Loucy (cell line): ENCODE measurements around the gene SCARF2.

Experiments
- H2AFZ ChIP-seq: fragments of 200-600 bp; sonication (generic); 2 replicates; pipeline ENCODE4 v1.6.0; 2016; ENCODE audit warnings: antibody characterized with exemption, mild to moderate bottlenecking, low read length, moderate library complexity
- H3F3A ChIP-seq: fragments of 200-600 bp; 2 replicates; pipeline ENCODE4 v1.6.0; 2016; ENCODE audit warnings: antibody characterized with exemption, low read depth, mild to moderate bottlenecking
- H3K27me3 ChIP-seq: fragments of 200-600 bp; sonication (generic); 2 replicates; pipeline ENCODE4 v1.6.1; 2014; ENCODE audit warnings: low read length, mild to moderate bottlenecking; ENCODE audit not compliant: insufficient read depth, poor library complexity, severe bottlenecking
- H3K36me3 ChIP-seq: fragments of 200-600 bp; sonication (generic); 2 replicates; pipeline ENCODE4 v1.6.1; 2016; ENCODE audit warnings: low read length; ENCODE audit not compliant: insufficient read depth
- H3K4me1 ChIP-seq: fragments of 200-600 bp; sonication (generic); 2 replicates; pipeline ENCODE4 v1.5.1; 2014; ENCODE audit warnings: low read length, mild to moderate bottlenecking; ENCODE audit not compliant: insufficient read depth, poor library complexity, severe bottlenecking
- H3K4me2 ChIP-seq: fragments of 200-600 bp; sonication (generic); 2 replicates; pipeline ENCODE4 v1.6.0; 2014; ENCODE audit warnings: antibody characterized with exemption, low read length, low read depth, mild to moderate bottlenecking; ENCODE audit not compliant: poor library complexity, severe bottlenecking
- H3K4me3 ChIP-seq: fragments of 200-600 bp; sonication (generic); 2 replicates; pipeline ENCODE4 v1.5.1; 2014; ENCODE audit warnings: low read length, mild to moderate bottlenecking, mixed read lengths; ENCODE audit not compliant: poor library complexity, severe bottlenecking
- H3K79me2 ChIP-seq: fragments of 200-600 bp; sonication (generic); 2 replicates; pipeline ENCODE4 v1.6.1; 2014; ENCODE audit warnings: low read length; ENCODE audit not compliant: insufficient read depth
- H3K9ac ChIP-seq: fragments of 200-600 bp; sonication (generic); 2 replicates; pipeline ENCODE4 v1.6.0; 2014; ENCODE audit warnings: mild to moderate bottlenecking, low read depth, low read length, moderate library complexity; ENCODE audit not compliant: poor library complexity, severe bottlenecking
- H3K9me2 ChIP-seq: fragments of 200-600 bp; sonication (generic); replicated peaks from 2 replicates; pipeline ENCODE4 v1.6.1; 2016; ENCODE audit warnings: low read depth, low read length, mixed read lengths
- H3K9me3 ChIP-seq: fragments of 200-600 bp; sonication (generic); 2 replicates; pipeline ENCODE4 v1.6.1; 2014; ENCODE audit warnings: mild to moderate bottlenecking, antibody characterized with exemption, low read length, low read depth; ENCODE audit not compliant: insufficient read depth
- H4K20me1 ChIP-seq: fragments of 200-600 bp; sonication (generic); 2 replicates; pipeline ENCODE4 v1.6.0; 2014; ENCODE audit warnings: antibody characterized with exemption, low read length, mild to moderate bottlenecking; ENCODE audit not compliant: insufficient read depth, poor library complexity, severe bottlenecking
- EZH2phosphoT487 ChIP-seq: fragments of 200-600 bp; IDR thresholded peaks from 2 replicates; pipeline ENCODE4 v1.6.1; 2018; ENCODE audit warnings: antibody characterized with exemption, mild to moderate bottlenecking, moderate library complexity, borderline replicate concordance
- TF ChIP-seq, protein P1 (sequence below): fragments of 200-600 bp; sonication (generic); conservative IDR thresholded peaks from 2 replicates; pipeline ENCODE4 v1.5.1; 2014; ENCODE audit warnings: mild to moderate bottlenecking, antibody characterized with exemption, low read length

SCARF2 gene

GRCh38 chr22:20464912-20465758 lies 27.5 kb upstream of the SCARF2 start:
- no peaks in the 10 kb centered on the region for H3K9me2 ChIP-seq
- peaks cover 25% of the 10 kb centered on the region for H3K4me1 ChIP-seq
- no peaks in the 10 kb centered on the region for H3F3A ChIP-seq
- H3K79me2 ChIP-seq, result peaks cover 8% of the 10 kb centered on the region; the same call in 1 of the 2 replicates
- no peaks in the 10 kb centered on the region for H4K20me1 ChIP-seq
- H3K9ac ChIP-seq, result no peak overlapping the region
- no peak overlapping the region for H3K4me3 ChIP-seq
- no peak overlapping the region for H2AFZ ChIP-seq
- H3K27me3 ChIP-seq, result no peaks in the 10 kb centered on the region
- no peaks in the 10 kb centered on the region for H3K36me3 ChIP-seq
- H3K4me2 ChIP-seq, result peak overlapping the region; percentile 78
- H3K9me3 ChIP-seq, result no peaks in the 10 kb centered on the region
- TF ChIP-seq, protein P1, sequence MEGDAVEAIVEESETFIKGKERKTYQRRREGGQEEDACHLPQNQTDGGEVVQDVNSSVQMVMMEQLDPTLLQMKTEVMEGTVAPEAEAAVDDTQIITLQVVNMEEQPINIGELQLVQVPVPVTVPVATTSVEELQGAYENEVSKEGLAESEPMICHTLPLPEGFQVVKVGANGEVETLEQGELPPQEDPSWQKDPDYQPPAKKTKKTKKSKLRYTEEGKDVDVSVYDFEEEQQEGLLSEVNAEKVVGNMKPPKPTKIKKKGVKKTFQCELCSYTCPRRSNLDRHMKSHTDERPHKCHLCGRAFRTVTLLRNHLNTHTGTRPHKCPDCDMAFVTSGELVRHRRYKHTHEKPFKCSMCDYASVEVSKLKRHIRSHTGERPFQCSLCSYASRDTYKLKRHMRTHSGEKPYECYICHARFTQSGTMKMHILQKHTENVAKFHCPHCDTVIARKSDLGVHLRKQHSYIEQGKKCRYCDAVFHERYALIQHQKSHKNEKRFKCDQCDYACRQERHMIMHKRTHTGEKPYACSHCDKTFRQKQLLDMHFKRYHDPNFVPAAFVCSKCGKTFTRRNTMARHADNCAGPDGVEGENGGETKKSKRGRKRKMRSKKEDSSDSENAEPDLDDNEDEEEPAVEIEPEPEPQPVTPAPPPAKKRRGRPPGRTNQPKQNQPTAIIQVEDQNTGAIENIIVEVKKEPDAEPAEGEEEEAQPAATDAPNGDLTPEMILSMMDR, result no peak
- TF ChIP-seq EZH2phosphoT487, result no peak

DNA sequence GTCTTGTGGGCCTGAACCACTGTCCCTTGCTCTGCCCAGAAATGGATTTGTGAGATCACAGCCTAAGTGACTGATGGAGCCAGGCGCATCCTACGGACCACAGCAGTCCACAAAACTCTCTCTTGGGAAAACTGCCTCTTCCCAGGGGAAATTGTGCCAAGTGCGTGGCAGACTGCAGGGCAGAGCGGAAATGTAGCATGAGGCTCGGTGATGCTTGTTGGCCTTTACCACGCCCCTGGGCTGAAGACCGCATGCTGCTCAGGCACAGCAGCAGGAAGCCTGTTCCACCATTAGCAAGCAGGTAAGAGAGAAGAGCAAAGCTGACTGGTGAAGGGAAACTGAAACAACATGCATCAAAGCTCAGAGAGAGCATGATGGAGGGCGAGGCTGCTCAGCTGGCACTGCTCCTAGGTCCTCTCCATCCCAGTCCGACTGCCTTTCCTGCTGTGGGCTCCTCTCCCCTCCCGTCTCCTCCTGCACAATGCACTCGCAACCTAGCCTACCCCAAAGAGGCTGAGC lies 26.5 kb upstream of the SCARF2 start:
- no peaks in the 10 kb centered on the region for H3K36me3 ChIP-seq
- H3K4me1 ChIP-seq, result peaks cover 25% of the 10 kb centered on the region
- no peaks in the 10 kb centered on the region for H3K9me3 ChIP-seq
- peak overlapping the region; percentile 63 for H3K9ac ChIP-seq
- H3K79me2 ChIP-seq, result peaks cover 8% of the 10 kb centered on the region; the same call in 1 of the 2 replicates
- no peaks in the 10 kb centered on the region for H3K27me3 ChIP-seq
- no peaks in the 10 kb centered on the region for H4K20me1 ChIP-seq
- no peaks in the 10 kb centered on the region for H3F3A ChIP-seq
- no peaks in the 10 kb centered on the region for H3K9me2 ChIP-seq
- peak overlapping the region; percentile 78 for H3K4me2 ChIP-seq
- no peak for TF ChIP-seq EZH2phosphoT487
- TF ChIP-seq, protein P1, result no peak
- H3K4me3 ChIP-seq, result peak overlapping the region; percentile 65
- H2AFZ ChIP-seq, result peak overlapping the region; percentile 48; the same call in 1 of the 2 replicates

GRCh38 chr22:20463324-20464095 lies 25.9 kb upstream of the SCARF2 start:
- Histone ChIP-seq H3K4me2 (peak overlapping the region; percentile 78), H2AFZ (peak overlapping the region; percentile 48), H4K20me1 (no peaks in the 10 kb centered on the region), H3F3A (no peaks in the 10 kb centered on the region), H3K79me2 (peaks cover 8% of the 10 kb centered on the region; the same call in 1 of the 2 replicates), H3K9ac (peak overlapping the region; percentile 63), H3K27me3 (no peaks in the 10 kb centered on the region), H3K36me3 (no peaks in the 10 kb centered on the region), H3K9me3 (no peaks in the 10 kb centered on the region), H3K4me3 (peak overlapping the region; percentile 65), H3K4me1 (peaks cover 25% of the 10 kb centered on the region), H3K9me2 (no peaks in the 10 kb centered on the region)
- TF ChIP-seq, protein P1, result no peak
- TF ChIP-seq EZH2phosphoT487, result no peak
